ENCODE results near the gene GALT.

The GALT gene

GRCh38 chr9:34646211-34647083 is at the start of gene GALT:
GALT (plus strand) TSS chr9:34646675; CDS start chr9:34646705, 30 bp downstream.
- peak; percentile 94 for DNase-seq (ENCODE audit: low read depth)

GRCh38 chr9:34599546-34599945 is 46.9 kb upstream of the GALT start:
- no peak for DNase-seq (ENCODE audit: low read depth)

GRCh38 chr9:34600908-34601307 is 45.6 kb upstream of the GALT start:
- DNase-seq (ENCODE audit: low read depth) = no peak

- DNase-seq (ENCODE audit: low read depth) = no peak
Measured at GRCh38 chr9:34601937-34602573, 44.4 kb upstream of the GALT start.

GRCh38 chr9:34603610-34604231 is 42.8 kb upstream of the GALT start:
- peak; percentile 71 for DNase-seq (ENCODE audit: low read depth)

GRCh38 chr9:34606190-34606589 is 40.3 kb upstream of the GALT start:
- no peak for DNase-seq (ENCODE audit: low read depth)

- no peak for DNase-seq (ENCODE audit: low read depth)
Measured at GRCh38 chr9:34606905-34607304, 39.6 kb upstream of the GALT start.

GRCh38 chr9:34607331-34607730 is 39.1 kb upstream of the GALT start:
- no peak for DNase-seq (ENCODE audit: low read depth)

- no peak for DNase-seq (ENCODE audit: low read depth)
Measured at GRCh38 chr9:34610434-34611206, 35.9 kb upstream of the GALT start.

GRCh38 chr9:34611251-34611810 is 35.1 kb upstream of the GALT start:
- DNase-seq (ENCODE audit: low read depth) = no peak

GRCh38 chr9:34611811-34612787 is 34.4 kb upstream of the GALT start, which contains the start of gene RPP25L:
RPP25L (minus strand) TSS chr9:34612097; CDS start chr9:34611296, 801 bp downstream.
- peak; percentile 72 for DNase-seq (ENCODE audit: low read depth)

- DNase-seq (ENCODE audit: low read depth) = peak; percentile 40
Measured at GRCh38 chr9:34612788-34613390, 33.6 kb upstream of the GALT start.

GRCh38 chr9:34615132-34615531 is 31.3 kb upstream of the GALT start:
- no peak for DNase-seq (ENCODE audit: low read depth)

GRCh38 chr9:34620061-34620994 is 26.1 kb upstream of the GALT start, which contains the start of gene DCTN3:
DCTN3 (minus strand) TSS chr9:34620495; CDS start chr9:34620464, 31 bp downstream.
- peak; percentile 74 for DNase-seq (ENCODE audit: low read depth)

GRCh38 chr9:34623374-34624235 is 22.9 kb upstream of the GALT start:
- no peak for DNase-seq (ENCODE audit: low read depth)

GRCh38 chr9:34624475-34625185 is 21.8 kb upstream of the GALT start:
- DNase-seq (ENCODE audit: low read depth) = no peak

- DNase-seq (ENCODE audit: low read depth) = no peak
Measured at GRCh38 chr9:34625186-34625486, 21.3 kb upstream of the GALT start.

Data from stimulated activated CD8-positive, alpha-beta memory T cell treated with anti-CD3 and anti-CD28 coated beads, Interleukin-7, amount 100 ng/mL, for 24 hours (primary cell).